T-helper 2 cell (primary cell): ENCODE measurements around the gene FBXW7.

ENCODE experiments used
- DNase-seq, 5 experiments: peaks; one replicate each; pipeline versions ENCODE4 v3.0.0 to v3.0.0-alpha.2; 2012 to 2022

The FBXW7 gene

DNA sequence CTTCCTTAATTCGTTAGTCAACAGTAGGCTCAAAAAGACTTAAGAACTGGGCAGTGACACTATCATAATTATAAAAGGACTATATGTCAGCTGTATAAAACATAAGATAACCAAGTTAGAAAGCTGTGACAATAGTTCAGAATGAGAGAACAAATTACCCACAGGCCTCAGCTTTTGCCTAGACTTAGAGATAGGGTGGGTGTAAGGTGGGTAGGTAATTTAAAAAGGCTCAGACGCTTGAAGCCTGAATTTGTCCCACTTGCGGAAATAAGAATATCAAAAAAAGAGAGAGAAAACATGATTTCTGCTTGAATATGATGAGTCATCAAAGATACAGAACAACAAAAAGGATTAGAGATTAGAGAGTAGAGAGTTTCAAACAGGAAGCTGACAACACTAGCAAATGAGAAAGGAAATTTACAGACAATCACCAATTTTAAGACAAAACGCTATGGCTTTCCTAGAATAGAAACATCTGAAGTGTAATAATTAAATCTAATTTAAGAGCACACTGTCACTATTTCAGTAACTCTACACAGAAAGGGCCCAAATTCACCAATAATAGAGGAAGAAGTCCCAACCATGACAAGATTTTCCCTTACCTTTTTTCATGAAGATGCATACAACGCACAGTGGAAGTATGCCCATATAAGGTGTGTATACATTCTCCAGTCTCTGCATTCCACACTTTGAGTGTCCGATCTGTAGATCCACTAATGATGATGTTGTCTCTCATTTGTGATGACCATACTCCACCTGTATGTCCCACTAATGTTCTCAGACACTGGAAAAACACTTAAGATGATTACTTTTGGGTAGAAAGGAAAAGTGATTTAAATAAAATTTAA is 208.1 kb downstream of the FBXW7 start:
- DNase-seq: peak in 1 of 5 experiments; percentile 80

DNA sequence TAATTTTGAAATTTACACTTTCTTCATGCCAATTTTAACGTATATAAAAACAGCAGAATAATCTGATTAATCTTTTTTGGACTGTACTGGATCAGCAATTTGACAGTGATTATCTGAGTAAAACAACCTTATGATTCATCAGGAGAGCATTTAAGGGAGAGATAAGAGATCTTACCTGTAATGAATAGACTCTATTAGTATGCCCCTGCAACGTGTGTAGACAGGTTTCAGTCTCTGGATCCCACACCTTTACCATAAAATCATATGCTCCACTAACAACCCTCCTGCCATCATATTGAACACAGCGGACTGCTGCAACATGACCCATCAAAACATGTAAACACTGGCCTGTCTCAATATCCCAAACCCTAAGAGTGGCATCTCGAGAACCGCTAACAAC is 210.1 kb downstream of the FBXW7 start:
- peak in 1 of 5 experiments; percentile 14 for DNase-seq

DNA sequence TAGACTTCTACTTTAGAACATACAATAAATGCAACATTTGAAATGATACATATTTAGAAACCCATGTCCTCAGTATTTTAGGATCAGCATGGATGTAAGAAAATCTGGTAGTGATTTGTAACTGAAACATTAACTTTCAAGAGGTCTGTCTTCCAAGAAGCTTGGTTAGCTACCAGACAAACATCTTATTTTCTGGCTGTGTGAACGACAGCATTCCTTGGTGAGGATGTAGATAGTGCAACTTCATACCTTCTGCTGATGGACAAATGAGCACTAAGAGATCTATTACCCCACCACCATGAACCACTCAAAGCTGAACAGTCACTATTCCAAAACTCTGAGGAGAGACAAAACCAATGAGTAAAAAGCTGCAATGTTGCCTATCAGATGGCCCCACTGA is 212.7 kb downstream of the FBXW7 start:
- DNase-seq: no peak

DNA sequence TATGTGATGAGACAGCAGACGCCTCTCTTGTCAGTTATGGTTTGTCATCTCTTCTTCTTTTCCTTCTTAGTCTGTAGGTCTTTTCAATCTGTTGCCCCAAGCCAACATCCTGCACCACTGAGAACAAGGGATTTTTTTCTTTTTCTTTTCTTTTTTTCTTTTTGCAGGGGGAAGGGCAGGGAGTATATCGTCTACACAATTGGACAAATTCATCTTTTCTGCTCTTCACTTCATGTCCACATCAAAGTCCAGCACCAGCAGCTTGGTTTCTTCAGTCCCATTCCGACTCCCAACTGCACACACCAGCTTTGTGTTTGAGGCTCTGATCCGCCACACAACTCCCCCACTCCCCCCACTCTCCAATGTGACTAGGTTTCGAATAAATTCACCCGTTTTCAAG is 213.2 kb downstream of the FBXW7 start:
- DNase-seq: no peak

DNA sequence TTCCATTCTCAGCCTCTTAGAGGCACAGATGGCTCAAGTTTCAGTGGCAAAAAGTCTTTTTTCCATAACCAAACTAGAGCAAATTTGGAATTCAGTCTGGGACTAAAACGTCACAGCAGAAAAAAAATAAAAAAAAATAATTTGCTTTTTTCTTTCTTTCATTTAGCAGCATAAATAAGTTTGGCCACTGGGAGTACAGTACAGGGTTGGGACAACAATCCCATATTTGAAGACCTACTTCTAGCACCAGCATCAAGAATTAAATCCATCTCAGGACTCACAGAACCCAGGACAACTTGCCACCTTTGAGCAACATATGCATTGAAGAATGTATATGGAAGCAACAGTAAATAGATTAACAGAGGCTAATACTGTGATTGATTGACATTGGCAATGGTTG is 214.0 kb downstream of the FBXW7 start:
- no peak for DNase-seq

DNA sequence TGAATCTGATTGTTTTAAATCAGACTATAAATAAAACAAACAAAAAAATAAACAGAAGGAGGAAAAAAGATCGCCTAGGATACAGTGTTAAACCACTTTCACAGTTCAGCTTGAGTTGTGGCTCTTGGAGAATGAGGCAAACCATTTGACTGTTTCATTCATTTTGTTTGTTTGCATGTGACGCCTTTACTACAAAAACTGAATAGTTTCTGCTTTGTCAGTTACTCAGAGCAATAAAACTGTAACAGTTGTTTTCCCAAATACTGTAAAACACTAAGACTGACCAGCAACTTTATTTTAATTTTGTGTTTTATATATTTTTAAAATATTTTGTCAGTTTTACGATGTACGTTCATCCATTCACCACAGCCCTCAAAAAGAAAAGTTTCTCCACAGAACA is 214.5 kb downstream of the FBXW7 start:
- no peak for DNase-seq

DNA sequence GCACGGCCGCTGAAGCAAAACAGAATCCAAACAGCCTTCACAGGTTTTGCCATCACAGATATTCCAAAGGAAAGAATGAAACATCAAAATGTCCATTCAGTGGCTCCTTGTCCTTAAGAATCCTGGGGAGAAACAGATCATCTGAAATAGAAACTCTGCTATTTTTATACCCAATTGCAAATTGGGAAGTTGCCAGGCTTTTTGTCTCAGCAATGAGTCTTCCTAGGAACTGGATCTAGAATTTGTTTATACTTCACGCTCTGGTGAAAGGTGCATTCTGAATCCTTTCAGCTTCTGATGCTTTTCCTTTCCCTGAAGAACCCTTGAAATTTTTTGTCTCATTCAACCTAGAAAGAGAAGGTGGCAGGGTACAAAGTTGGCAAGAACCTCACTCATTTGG is 218.9 kb downstream of the FBXW7 start:
- DNase-seq: no peak

DNA sequence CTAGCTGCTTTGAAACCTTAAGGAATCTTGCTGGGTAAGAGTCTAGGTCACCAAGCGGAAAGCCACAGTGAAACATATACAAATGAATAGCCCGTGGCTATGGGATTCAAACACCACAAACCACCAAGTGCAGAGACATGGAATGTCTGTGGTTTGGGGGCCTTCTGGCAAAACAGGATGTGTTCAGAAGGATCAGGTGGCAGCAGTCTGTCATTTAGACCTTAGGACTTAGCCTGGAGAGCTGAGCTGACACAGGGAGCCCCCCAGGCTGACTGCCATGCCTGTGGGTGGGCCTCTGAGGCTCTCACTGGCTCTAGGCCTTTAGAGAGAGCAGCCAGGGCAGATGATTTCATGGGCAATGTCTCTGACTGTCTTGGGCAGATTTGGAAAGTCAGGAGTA is 225.6 kb downstream of the FBXW7 start:
- DNase-seq: no peak

DNA sequence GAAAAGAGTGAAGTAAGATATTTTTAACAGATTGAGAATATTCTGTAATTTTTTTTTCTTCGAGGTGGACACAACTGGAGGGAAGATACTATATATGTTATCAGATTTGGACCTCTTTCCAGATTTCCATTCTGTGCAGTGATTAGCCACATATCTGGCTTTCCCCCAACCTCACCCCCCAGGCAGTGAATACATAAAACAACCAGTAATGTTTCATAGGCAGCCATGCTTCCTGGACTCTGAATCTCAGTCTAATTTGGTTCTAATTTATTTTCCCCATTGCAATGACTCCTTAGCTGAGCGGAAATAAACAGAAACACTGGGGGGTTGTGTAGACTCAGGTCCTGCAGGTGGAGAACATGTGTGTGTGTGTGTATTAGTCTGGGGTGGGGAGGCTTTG is 226.5 kb downstream of the FBXW7 start:
- DNase-seq: no peak

DNA sequence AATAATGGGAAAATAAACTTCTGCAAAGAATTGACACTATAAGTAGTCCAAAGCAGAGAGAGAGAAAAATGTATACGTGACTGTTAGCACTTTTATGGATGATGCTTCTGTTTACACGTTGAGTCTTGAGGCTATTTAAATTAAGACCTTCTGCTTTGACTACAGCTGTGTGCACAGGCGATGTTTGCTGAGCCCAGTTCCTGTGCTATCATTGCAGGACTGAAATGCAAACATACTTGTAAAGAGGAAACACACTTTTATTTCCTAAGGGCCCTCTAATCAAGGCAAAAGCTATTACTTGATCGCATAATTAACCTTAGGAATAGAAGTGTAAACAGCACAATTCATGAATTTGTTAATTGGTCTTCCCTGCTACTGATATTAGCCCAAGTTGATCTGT is 226.9 kb downstream of the FBXW7 start:
- no peak for DNase-seq

DNA sequence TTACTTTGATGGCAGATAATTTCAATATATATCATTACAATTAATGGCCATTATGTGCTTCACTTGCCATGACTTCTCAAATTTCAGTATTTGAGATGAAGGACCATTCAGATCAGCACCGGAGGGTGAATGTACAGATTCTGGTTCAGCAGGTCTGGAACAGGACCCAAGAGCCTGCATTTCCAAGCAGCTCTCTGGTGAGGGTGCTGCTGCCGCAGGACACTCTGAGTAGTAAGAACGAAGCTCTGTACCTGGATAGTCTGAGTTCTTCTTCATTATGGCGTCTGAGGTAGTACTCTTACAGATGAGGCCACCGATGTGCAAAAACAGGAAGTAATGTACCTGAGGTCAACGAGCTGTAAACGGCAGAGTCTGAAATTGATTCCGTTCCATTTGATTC is 228.2 kb downstream of the FBXW7 start:
- DNase-seq: no peak

DNA sequence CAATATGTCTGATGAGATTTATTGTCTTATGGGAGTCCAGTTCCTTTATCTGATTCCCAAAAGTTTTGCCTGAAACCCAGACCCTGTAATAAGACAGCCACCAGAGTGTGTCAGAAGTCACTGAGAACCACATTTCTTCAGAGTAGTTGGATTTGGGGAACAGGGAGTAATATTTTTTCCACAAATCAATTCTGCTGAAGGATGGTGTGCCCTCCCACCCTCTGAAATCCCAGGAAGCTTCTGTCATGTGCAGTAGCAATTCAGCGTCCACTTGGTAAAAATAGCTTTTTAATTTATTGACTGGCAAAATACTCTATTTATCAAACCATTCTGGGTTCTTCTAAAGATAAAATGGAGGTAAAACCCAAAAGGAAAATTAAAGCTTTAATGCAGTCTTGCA is 229.4 kb downstream of the FBXW7 start:
- DNase-seq: no peak

DNA sequence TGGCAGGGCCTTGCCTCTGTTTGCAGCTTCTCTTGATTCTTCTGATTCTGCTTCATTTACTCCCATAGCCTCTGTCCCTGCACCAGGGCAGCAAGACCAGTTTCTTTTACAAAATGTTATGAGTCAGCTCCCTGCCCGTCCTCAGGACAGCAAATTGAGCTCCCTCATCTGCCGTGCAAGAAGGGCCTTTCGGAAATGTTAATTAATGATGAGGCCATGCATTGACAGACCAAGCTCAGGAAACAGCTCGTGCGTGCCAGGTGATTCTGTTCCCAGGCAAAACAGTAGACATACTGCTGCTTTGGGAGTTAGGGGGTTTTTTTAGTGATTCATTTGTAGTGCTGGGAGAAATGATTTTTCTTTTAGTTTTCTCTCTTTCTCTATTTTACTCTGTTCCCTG is 231.7 kb downstream of the FBXW7 start:
- no peak for DNase-seq

DNA sequence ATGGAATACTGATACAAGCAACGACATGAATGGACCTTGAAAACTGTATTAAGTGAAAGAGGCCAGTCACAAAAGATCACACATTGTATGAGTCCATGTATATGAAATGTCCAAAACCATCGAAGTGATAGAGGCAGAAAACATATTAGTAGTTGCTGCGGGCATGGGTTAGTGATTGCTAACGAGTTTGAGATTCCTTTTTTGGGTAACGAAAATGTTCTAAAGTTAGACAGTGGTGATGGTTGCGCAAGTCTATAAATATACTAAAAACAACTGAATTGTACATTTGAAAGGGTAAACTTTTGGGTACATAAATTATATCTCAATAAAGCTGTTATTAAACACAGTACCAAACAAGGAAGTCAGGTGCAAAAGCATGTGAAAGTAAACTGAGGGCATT is 234.5 kb downstream of the FBXW7 start:
- no peak for DNase-seq

DNA sequence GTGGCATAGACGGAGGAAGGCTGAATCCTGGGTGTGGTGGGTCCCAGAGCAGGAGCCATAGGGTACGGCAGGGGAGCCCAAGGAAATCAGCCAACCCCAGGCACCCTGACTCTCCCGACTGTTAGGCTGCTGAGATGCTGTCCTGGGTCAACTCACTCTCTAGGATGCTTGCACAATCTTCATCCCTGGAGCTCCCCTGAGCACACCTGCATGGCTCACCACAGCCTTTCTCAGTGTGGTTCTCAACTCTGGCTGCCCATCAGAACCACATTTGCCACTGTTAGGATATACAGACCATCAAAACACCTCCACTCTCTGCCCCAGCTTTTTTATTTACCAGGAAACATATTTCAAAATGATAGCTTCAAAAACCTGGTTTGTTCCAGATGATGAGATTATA is 236.3 kb downstream of the FBXW7 start:
- no peak for DNase-seq

DNA sequence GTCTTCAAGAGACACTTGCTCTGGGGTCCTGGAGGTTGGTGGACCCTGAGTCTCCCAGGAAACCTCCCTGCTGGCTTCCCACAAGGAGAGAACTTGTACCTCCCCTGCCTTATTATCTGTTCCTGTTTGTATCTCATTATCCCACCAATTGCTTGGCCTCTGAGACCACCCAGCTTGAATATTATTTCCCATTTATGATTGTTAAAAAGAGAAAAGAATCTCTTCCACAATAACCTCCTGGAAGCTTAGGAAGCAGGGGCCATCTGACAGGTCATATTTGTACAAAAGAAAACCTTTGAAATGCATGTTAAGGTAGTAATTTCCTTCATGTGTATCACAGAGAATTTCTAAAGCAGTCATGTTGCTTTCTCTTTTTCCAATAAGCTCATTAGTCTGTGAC is 239.5 kb downstream of the FBXW7 start:
- DNase-seq: no peak

DNA sequence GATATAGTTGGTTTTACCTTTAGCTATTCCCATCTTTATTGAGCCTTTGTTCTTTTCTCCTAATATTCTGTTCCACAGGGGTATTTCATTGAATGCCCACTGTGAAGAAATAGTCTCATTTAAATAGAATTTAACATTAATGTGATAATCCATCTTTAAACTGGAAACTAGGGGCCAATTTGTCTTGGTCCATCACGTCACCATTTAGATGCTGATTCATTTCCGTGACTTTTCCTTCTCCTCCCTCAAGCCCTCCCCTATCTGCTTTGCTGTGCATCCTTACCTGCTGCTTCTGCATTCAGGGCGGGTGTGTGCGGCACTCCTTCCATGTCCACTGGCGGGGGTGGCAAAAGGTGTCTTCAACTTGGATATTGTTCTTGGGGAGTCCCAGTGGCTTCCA is 241.1 kb downstream of the FBXW7 start:
- no peak for DNase-seq

DNA sequence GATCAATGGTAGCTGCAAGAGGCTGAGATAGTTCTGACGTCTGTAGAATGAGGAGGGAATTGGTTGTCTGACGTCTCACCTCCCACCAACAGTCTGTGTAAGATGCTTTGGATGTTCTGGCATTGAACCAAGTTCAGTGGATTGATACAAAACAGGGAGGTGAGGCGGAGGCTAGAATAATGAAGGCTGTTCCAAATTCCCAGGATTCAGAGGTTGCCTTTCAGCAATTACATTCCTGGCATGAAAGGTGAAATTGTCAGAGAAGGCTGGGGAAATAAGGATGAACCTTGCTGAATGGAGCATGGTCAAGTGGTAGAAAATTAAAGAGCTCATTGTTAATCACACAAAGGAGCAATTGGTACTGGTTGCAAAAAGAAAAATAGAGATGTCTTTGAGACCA is 241.6 kb downstream of the FBXW7 start:
- DNase-seq: no peak

DNA sequence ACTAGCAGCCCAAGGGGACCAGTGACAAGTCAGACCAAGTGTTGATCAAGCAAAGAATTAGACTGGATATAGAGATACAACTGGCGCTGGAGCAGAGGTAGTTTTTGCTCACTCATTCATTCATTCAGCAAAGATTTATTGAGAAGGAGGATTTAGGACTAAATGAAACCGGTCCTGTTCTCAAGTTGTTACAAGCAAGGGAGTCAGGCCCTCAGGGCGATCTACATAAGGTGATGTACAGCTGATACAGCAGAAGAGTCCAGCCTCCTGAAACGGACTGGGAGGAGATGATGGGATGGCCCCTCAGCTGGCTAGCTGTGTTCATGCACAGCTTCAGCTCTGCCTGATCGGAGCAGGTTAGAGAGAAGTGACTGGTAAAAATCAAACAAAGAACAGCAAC is 242.4 kb downstream of the FBXW7 start:
- DNase-seq: no peak

DNA sequence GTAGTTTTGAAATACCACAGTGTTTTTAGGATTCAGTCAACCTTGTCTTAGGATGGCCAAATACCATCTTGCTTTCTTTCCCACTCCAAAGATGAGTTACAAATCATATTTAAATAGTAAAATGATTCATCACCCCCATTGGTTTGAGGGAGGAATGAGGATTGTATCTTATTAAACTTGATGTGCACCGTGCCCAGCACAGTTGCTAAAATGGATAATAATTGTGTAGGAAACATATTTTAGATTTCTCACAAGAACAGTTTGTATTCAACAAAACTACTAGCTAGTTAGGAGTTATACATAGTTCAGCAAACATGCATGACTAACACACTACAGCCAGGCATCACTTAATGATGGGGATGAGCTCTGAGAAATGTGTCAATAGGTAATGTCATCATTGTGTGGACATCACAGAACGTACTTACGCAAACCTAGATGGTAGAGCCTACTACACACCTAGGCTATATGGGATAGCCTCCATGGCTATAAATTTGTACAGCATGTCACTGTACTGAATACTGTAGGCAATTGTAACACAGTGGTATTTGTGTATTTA is 245.4 kb downstream of the FBXW7 start:
- DNase-seq: no peak

DNA sequence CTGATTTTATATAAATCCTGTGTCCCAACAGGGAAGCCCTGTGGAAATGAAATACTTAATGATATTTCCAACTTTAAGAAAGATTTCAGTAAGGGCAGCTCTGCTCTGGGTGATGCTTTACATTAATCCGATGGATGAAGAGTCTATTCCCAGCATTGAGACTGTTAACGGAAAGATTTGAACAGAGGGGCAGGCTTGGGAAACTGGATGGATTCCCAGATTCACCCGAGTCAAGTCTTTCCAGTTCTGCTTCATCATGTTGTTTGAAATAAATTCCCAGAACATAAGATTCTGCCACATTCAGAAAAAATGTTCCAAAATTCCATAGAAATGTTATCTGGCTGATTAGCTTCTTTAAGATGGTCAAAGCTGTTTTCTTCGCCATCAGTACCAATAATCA is 246.0 kb downstream of the FBXW7 start:
- no peak for DNase-seq

DNA sequence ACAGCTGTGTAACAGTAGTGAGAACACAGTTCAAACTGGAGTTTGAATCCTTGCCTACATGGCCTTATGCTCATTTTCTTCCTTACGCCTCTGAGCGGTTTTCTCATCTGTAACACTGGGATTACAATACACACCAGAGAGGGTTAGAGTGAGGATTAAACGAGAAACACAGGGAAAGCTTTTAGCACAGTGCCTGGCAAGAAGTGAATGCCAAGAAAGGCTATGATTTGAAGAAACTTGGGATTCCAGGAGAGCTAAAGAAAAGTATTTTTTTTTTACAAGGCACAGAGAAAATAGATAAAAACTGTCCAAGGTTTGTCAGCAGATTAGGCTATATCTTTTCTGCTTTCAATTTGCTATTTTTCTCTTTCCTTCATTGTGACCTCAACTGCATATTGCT is 246.4 kb downstream of the FBXW7 start:
- DNase-seq: no peak

DNA sequence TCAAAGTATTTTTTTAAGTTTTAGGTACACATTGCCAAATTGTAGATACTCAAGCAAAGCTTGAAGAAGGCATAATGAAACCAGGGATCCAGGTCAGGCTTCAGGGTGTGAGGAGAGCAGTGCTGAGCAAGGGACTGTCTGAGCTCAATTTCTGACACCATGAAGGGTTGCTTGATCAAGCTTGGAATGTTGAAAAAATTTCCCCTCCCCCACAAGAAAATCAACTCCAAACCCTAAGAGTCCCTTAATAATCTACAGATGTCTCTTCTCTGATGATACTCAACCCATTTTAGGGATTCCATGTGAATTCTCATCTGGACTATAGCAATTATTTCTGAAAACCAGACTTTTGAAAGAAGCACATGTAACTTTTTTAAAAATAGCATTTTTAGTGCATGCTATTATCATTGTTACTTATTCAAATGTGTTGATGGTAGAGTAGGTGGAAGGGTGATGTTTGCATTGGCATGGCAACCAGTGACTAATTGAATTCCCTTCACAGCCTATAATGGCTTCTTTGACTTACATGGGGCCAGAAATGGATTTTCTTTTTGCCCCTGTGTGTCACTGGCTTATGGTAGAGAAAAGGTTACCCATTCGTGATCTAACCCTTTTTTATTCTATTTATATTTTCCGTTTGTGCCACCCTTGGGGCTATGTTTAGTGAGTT is 252.0 kb downstream of the FBXW7 start:
- no peak for DNase-seq

DNA sequence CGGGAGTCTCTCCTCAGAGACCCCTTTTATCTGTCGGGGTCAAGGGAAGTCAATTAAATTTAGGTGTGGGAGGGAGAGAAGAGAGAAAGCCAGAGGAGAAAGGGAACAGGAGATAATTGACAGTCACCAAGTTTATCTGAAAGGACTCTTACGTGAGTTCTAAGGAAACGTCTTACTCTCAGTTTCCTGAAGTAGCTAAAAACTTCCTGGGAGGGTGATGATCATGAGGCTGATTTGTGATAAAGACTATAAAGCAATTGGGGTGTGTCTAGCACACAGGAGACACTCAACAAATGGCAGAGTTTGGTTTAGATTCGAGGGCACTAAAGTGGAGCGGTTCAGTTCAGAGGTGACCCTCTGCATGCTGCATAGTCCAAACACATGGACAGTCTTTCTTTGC is 254.1 kb downstream of the FBXW7 start:
- peak in 1 of 5 experiments; percentile 68 for DNase-seq
